HG03025 (cell line): Measurements from ENCODE around the gene GTF3C1.

Experiments
- ATAC-seq: cut with Tn5 transposase; IDR thresholded peaks from one replicate; pipeline ENCODE4 v1.9.1; 2021; ENCODE audit warnings: mild to moderate bottlenecking, moderate library complexity; ENCODE audit not compliant: unreplicated experiment, low FRiP score

GTF3C1 gene

GRCh38 chr16:27431773-27432532 lies 117.8 kb downstream of the GTF3C1 start:
- ATAC-seq = no peak

- no peak for ATAC-seq
Measured at GRCh38 chr16:27430923-27431484, 118.7 kb downstream of the GTF3C1 start.

GRCh38 chr16:27430512-27430911 lies 119.2 kb downstream of the GTF3C1 start:
- no peak for ATAC-seq

GRCh38 chr16:27429981-27430441 lies 119.7 kb downstream of the GTF3C1 start:
- no peak for ATAC-seq

GRCh38 chr16:27429330-27429871 lies 120.3 kb downstream of the GTF3C1 start:
- ATAC-seq = no peak

- no peak for ATAC-seq
Measured at GRCh38 chr16:27428026-27428785, 121.5 kb downstream of the GTF3C1 start.

GRCh38 chr16:27427538-27427937 lies 122.2 kb downstream of the GTF3C1 start:
- ATAC-seq = no peak

GRCh38 chr16:27426423-27427408 lies 123.0 kb downstream of the GTF3C1 start:
- no peak for ATAC-seq

GRCh38 chr16:27425961-27426360 lies 123.8 kb downstream of the GTF3C1 start:
- no peak for ATAC-seq

- no peak for ATAC-seq
Measured at GRCh38 chr16:27424772-27425498, 124.8 kb downstream of the GTF3C1 start.

- ATAC-seq = no peak
Measured at GRCh38 chr16:27421961-27422740, 127.6 kb downstream of the GTF3C1 start.

GRCh38 chr16:27417047-27417671 lies 132.6 kb downstream of the GTF3C1 start:
- ATAC-seq = no peak

- ATAC-seq = no peak
Measured at GRCh38 chr16:27414788-27415431, 134.8 kb downstream of the GTF3C1 start.

GRCh38 chr16:27413956-27414355 lies 135.8 kb downstream of the GTF3C1 start:
- no peak for ATAC-seq

GRCh38 chr16:27410761-27411160 lies 139.0 kb downstream of the GTF3C1 start:
- no peak for ATAC-seq
